SW 1271 (cell line): ENCODE data around the gene PGBD5.

ENCODE experiments used
- DNase-seq, 2 experiments: peaks; one replicate each; lab custom pipeline; 2025; lab: John Stamatoyannopoulos, UW

Gene PGBD5

DNA sequence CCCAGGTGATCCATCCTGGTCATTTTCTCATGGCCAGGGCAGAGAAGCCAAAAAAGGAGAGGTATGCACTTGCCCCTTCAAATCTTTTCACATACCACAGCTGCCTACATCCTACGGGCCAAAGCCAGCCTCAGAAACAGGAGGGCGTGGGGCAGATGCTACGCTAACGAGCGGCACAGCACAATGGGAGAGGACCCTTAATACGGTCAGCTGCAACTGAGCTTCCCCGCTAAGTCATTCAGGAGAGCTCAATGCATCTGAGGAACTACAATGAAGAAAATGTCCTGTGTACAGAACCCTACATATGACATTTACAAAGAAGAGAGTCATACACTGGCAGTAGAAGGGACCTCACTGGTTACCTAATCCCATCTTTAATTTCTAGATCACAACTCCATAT is 78.2 kb downstream of the PGBD5 start:
- DNase-seq: no peak

DNA sequence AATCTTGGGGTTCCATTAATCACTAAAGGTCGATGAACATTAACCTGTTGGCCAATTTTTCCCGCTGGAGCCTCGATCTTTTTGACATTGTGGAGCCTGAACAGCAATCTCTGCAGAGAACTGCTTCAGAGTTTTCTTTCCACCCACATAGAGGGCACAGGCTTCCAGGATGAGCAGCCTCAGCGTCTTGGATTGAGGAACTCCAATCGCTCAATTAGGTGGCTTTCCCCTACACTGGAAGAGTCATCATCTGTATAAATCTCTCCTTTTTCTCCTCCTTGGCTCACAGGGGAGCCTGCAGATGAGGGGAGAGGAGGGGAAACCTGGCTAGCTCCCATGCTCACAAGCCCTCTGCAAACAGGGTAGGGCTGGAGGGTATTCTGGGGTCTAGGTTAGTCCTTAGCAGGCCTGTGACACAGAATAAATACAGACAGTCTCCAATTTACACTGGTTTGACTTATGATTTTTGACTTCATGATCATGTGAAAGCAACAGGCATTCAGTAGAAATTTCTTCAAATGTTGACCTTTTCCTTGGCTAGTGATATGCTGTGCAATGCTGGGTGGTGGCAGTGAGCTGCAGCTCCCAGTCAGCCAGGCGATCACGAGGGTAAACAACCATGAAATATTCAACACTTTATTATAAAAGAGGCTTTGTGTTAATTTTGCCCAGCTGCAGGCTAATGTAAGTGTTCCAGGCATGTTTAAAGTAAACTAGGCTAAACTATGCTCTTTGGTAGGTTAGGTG is 80.8 kb downstream of the PGBD5 start:
- DNase-seq: no peak

DNA sequence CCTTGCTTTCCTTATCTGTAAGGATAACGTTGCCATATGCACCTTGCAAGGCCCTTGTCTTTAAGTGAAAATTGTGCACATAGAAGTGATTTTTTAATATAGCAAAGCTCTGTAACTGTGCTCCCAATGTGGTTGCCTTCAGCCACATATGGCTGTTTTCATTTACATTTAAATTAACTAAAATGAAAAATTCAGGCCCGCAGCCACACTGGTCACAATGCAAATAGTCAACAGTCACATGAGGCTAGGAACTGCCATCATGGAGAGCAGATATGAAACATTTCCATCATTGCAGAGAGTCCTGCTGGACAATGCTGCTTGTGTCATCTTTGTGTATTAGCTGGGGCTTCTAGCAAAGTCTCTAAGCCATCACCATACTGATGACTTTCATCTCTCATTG is 83.4 kb downstream of the PGBD5 start:
- DNase-seq: no peak

DNA sequence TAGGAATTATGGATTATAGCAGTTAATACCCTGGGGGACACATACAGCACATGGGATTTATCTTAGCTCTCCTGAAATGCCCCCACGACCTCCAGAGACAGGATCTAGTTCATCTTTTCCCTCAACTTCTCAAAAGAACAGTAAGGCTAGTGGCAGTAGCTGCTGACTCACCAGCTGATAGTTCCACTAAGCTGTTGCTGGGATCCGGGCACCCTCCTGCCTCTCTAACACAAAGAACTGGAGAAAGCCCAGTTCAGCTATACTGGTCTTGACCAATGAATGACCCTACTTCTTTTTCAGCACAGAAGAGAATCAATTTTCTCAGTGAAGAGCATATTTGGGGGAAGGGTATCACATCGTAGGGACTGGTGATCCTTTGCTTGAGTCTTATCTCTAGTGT is 84.1 kb downstream of the PGBD5 start:
- no peak for DNase-seq

DNA sequence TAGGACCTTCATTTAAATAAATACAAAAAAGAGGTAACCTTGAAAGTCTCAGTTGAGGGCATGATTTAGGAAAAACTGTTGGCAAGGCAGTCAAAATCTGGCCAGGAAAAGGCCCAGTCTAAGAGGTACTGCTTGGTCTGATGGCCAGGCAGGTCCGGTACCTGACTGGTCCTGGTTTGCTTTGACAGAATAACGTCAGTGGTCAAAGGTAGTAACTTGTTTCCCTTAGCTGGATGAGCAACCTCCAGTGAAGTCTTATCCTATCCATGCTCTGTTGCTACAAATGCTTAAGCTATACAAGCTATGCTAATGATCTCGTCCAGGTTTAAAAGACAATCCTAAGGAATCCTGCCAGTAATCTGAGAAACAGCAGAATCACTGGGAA is 85.0 kb downstream of the PGBD5 start:
- DNase-seq: no peak

DNA sequence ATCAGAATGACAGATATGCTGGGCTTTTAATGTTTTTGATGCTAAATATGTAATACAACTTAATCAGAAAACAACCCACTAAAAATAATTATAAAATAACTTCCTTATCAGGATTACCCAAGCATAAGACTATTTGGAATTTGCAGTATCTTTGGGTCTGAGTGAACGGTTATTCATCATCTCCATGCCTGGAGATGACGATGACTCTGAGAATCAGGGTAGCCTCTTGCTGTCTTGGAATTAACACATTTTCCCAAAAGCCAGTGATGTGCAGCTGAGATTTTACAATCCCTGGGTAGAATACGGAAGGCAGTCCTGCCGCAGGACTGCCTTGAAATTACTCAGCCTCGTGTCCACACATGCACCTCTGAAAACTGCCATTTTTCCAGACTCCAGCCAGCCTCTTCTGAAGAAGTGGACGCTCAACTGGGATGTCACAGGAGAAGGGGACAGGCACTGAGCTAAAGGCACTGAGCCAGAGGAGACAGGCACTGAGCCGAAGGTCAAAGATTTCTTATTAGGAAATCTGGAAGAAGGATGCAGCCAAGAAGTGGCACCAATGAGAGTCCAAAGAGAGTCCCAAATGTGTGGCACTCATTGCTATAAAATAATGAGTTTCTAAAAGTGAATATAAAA is 85.5 kb downstream of the PGBD5 start:
- no peak for DNase-seq

DNA sequence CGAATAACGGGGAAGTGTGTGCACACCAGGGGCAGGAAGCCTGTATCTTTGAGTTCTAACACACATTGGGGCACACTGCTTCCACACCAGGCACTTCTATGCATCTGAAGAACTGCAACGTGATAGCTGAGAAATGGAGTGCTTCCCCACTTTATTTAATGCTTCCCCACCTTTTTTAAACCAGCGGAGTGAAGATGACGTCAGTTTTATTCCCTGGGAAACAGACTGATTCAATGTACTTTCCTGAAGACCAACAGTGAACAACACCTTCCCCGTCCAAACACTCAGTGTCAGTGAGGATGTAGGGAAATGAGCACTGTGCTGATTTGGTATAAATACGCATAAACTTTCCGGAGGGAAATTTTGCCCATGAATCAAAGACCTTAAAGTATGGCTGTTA is 87.1 kb downstream of the PGBD5 start:
- DNase-seq: no peak

DNA sequence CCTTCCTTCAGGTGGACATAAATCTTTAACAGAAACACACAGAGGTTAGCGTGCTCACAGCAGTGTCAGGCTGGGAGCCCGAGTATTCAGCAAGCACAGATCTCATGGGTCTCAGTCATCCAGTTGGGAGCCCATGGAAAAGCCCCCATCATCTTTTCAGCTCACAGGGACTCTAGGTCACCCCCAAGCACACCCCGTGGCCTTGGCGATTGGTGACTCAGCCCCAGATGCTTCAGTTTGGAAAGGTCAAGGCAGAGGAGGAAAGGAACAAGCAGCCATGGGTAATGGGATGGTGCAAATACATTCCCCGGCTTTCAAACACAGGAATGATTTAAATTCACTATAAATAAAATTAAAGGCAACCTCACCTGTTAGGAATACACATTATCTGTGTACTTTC is 88.9 kb downstream of the PGBD5 start:
- DNase-seq: no peak

DNA sequence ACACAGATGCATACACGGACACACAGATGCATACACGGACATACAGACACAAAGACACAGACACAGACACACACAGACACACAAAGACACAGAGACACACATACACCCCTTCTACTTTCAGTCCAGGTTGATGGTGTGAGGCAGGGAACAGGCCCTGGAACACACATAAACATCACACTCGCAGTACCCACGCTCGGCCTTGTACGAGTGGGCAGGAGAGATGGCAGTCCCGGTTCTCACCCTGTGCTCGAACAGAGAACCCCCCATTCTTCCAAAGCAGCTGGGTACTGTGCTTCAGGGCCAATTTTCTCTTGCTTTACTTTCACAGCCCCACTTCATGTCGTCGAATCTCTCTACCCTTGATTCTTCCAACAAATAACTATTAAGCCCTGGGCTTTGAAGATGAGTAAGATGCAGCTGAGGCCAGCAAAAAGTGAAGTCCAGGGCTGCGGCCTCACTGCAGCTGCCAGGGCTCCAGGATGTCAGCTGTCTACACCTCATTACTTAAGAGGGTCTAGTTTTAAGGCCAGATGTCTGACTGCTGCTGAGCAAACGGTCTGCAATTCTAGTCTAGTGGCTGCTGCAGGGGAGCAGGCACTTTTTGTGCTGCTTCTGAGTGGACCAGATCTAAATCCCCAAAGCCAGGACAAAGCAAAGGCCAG is 90.1 kb downstream of the PGBD5 start:
- no peak for DNase-seq

DNA sequence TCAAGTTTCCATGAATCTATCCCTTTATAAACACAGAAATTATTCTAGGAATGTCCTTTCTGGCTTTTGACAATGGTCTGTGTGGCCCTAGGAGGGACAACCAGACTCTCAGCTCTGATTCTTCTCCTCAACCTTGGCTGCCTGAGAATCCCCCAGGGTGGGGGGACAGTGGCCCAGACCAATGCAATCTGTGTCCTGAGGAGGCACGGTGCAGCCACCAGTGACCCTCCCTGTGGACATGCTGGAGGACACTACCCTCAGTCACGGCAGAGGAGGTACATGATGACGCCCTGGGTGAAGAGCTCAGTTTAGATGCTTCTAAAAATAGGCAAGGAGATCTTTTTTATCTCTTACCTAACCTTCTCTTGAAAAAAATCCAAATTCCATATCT is 91.7 kb downstream of the PGBD5 start:
- DNase-seq: no peak

DNA sequence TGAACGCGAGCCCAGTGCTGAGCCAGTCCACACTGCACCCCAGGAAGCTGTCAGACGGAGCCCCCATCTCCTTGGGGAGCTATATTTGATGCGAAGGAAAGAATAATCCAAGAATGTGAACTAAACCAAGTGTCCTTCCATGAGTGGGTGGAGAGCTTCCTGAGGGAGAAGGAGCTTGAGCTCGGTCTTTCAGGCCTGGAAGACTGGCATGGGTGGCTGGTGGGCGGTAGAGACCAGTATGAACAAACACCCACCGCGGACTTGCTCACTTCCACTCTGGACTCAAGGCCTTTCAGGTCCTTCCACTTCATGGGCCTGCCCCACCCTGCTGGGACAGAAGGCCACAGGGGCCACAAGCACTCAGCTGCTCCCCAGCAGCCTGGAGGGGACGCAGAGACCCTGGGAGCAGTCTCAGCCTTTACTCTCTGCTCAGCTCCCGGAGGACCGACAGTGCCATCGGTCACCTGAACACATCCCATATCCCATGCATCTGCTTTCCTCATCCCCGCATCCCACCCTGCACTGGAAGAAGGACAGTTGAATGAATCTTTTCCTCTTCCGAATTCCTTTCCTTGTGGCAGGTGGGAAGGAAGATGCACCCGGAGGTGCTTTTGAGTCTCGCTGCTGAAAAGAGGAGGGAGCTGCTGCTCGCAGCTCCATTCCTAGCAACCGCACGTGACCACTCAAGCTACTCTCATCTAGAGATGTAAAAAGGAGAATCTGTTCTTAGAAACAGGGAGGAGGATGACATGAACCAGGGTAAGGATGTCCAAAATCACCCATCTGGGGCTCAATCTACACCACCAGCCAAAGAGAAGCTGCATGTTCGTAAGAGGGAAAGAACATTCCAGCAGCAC is 92.3 kb downstream of the PGBD5 start:
- DNase-seq: no peak

DNA sequence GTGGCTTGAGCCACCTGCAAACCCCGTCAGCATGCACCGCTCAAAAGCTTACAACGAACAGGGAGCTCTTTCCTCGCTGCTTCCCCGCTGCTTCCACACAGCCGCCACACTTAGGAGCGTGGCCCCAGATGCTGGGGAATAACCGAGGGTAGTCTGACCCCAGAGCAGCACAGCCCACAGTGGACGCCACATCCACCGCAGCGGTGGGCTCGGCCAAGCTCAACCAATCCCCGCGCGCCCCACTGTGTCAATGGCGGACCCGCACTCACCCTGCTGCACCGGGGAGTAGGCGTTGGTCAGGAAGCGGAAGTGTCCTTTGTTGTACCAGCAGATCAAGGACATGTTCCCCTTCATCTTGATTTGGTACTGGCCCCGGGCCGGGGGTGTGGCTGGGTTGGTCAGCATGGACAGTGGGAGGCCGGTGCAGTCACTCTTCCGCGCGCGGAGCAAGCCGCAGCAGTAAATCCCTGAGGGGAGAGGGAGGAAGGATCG is 93.5 kb downstream of the PGBD5 start:
- DNase-seq: no peak

DNA sequence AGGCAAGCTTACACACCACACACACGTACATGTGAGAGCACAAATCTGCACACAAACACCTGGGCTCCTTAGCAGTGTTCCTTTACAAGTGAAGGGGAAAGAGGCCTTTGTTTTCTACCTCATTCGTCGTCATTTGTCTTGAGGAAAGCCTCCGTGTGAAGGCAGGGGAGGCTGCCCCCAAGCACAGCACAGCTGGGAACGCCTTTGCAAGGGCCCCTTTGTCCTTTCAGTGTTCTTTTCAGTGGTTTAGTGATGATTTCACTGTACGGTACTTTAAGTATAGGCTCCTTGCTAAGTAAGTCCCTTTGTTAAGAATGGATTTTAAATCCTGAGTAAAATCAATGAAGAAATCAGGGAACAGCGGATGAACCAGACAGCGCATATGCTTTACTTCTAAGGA is 94.1 kb downstream of the PGBD5 start:
- no peak for DNase-seq

DNA sequence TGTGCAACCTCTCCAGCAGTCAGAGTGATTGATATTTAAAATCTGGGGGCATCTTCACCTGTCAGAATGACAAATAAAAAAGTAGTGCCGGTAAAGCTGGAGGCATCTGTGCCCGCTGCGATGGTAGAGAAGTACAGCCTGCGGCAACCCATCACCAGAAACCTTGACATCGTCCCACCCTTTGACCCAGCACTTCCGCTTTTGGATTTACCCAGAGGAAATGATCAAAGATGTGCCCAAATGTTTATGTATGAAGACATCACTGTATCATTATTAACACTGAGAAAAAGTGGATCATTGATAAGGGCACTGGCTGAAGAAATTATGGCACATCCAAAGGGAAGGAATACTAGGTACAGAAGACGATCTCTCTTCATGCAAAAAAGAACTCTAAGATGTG is 96.0 kb downstream of the PGBD5 start:
- no peak for DNase-seq

DNA sequence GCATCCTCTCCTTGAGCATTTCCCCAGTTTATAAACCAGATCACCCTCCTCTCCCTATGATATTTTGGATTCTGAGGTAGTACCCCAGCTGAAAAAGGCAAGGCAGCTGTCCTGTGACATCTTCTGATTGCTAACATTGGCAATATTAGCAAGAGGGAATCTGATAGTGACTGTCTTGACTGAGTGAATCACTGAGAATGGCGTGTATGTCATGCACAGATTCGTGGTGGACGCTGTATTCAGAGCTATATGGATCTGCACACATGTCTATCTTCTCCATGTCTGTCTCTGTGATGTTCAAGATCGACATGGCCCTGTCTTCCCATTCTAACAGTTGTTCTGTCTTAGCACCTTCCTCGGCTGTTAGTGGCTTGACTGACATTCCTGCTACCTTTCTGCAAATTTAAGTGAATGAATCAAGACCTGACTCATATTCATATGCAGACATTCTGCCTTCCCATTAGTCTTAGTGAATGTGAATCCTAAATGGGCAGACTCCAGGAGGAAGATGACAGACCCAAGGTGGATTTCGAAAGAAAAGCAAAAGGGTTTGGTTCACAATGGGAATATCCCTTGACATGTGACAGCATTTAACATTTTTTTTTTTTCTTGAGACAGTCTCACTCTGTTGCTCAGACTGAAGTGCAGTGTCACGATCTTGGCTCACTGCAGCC is 97.7 kb downstream of the PGBD5 start:
- DNase-seq: no peak

DNA sequence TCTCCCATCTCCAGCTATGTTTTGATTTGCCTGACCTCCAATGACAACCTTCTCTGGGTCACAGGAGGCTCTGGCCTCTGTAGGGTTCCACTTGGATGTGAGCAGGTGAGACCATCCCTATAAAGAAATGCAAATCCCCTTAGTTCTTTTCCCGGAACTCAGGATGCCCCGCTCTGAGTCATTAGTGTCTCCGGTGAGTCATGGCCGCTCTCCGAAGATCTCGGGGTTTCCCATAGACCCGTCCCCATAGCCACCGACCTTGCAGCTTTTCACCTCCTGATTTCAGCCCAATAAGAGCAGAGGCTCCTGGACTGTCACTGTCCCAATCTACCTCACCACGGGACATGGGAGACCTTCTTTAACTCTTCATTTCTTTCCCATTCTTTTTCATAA is 98.2 kb downstream of the PGBD5 start:
- no peak for DNase-seq

DNA sequence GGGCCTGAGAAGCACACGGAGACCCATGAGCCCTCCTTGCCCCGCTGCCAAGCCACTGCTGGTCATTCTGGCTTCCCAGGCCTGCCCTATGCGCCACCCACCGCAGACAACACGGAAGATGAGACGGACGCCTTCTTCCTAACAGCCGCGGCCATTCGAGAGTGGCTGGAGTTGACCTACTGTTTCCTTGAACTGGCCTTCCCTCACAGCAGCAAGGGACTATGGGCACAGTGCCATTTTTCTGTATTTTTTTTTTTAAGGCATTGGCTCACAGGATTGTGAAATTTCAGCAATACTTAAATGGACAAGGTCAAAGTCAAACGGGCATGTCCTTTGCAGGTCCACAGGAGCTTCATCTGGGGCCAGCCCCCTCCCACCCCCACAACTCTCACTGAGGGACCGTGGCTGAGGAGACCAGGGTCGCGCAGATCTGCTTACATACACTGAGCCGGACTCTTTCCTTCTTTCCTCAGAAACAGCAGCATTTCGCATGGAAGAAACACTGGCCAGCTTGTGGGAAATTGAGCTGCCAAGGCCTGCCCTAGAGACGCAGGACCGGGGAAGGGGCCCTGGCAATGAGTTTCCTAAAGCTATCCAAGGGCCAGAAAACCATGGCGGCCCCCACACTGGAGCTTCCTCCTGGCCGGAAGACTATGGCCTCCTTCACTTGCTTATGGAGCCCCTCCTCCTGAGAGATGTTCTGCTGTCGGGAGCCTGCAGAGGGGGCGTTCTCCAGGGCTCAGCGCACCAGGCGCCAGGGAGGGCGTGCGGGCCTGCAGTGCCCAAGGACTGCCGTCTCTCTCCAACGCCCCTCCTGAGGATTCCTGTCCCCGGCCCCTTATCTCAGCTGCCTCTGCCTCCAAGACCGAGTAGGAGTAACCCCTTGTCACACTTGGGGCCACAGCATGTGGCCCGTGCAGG is 98.9 kb downstream of the PGBD5 start:
- DNase-seq: no peak

DNA sequence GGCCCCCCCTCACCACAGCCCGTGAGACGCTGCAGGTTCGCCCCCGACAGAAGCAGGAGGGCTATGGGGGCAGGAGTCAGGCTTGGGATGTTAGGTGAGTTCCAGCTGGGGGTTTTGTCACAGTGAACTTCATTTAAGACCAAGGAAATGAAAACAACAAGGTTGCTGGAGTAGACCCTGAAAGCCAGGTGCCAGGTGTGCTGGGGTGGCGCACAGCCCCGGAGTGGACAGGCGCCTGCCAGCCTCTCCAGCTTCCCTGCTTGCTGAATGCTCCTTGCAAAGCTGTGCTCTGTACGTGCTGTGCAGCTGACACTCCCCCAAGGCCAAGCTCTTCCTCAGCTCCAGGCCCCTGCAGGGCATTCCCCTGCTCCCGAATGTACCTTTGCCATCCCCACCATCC is 102.4 kb downstream of the PGBD5 start:
- no peak for DNase-seq

DNA sequence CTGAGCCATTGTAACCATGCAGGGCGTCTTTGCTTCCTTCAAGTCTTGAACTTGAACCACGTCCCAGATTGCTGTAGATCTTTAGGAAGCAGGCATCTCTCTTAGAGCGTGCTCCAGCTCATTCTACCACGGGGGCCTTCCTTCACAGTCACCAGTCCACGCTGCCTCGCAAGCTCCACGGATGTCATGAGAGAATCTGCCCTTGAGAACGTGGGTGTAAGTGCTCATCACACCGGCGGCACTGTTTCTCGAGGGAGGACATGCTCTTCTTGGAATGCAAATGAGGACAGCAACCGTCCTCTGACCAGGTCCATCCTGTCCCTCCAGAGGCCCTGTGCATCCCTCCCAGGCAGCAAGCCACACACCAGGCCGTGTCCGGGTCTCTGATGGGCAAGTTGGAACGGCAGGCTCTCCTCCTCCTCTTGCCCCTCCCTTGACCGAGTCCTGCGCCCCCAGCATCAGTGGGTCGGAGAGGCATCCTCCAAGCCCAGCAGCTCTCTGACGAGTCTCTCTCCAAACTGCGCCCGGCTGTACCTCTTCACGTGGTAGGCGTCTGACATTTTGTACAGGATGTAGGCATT is 103.1 kb downstream of the PGBD5 start:
- DNase-seq: no peak

DNA sequence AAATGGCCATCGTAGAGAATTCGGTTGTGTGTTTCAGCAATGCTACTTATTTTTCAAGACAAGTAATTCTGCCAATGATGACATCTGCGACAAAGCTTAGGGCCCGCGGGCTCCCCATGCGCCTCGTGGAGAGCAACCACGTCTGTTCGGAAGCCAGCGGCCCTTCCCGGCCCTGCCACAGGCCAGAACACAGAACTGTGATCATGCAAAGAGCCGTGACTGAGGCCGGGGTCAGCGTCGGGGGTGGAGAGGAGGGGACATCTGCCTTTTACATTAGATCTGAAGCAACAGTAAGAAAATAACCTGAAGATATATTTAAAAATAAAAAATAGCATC is 103.7 kb downstream of the PGBD5 start:
- no peak for DNase-seq
